DMS153 (cell line): Measurements from ENCODE around the gene MYBPH.

ENCODE experiments used
- DNase-seq: peaks from one replicate; lab custom pipeline; 2025; lab: John Stamatoyannopoulos, UW

MYBPH gene

DNA sequence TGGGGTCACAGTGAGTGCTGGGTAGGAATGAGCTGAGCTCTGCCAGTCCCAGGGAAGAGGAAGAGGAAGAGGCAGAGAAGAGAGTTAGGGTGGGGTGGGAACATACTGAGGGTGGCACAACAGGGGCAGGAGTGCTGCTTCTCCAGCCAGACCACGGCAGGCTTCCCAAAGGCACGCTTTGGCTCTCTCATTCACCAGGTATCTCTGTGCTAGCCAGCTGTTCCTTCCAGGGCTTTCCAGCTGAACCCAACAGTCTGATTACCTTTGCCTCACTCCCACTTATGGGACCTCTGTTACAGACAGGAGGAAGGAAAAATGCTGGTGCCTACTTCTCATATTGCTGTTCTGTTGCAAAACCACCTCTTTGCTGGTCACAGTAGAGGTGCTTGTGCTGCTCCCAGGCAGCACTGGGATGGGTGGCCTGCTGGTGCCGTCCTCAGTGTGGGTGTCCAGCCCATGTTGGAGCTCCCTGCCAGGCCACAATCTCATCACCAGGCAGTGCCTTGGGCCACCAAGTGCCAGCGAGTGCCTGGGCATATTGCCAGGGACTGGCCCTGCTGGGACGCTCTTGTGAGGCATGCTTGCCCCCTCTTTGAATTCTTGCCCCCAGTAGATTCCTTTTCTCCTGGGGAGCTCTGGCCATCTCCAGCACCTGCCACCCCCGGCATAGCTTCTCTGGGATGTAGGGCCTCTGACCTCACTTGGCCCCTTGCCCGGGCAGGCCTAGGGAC is 46.0 kb downstream of the MYBPH start:
- peak; percentile 25 for DNase-seq

DNA sequence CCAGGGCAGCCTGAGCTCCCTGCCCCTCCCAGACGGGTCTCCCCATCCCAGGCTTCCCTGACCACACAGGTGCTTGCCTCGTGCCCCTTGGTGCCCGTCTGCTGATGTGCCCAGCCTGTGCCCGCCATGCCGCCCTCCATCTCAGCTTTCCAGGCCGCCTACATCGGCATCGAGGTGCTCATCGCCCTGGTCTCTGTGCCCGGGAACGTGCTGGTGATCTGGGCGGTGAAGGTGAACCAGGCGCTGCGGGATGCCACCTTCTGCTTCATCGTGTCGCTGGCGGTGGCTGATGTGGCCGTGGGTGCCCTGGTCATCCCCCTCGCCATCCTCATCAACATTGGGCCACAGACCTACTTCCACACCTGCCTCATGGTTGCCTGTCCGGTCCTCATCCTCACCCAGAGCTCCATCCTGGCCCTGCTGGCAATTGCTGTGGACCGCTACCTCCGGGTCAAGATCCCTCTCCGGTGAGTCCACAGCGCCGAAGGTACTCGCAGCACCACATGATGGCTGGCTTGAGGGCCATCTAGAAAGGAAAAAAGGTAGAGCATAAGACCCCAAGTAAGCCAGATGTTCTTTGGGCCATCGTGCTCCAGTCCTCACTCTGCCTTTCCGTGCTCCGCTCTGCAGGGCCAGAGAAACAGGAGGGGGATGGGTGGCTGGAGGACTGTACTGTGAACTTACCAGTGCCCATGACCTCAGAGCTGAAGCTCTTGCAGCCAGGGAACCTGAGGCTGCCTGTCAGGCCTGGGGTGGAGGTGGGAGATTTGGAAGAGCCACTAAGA is 46.7 kb downstream of the MYBPH start:
- DNase-seq = no peak

DNA sequence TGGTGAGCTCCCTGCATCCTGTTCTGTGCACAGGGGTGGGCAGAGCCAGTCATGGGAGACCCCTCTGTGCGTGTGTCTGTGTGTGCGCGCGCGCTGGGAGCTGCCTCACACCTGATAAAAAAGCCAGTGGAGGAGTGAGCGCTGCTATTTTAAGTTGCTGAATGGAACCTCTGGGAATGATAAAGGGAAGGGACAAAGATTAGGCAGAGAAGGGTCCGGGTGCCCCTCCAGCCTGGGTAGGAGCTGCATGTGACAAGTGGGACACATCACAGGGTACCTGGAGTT is 47.3 kb downstream of the MYBPH start:
- DNase-seq = no peak

DNA sequence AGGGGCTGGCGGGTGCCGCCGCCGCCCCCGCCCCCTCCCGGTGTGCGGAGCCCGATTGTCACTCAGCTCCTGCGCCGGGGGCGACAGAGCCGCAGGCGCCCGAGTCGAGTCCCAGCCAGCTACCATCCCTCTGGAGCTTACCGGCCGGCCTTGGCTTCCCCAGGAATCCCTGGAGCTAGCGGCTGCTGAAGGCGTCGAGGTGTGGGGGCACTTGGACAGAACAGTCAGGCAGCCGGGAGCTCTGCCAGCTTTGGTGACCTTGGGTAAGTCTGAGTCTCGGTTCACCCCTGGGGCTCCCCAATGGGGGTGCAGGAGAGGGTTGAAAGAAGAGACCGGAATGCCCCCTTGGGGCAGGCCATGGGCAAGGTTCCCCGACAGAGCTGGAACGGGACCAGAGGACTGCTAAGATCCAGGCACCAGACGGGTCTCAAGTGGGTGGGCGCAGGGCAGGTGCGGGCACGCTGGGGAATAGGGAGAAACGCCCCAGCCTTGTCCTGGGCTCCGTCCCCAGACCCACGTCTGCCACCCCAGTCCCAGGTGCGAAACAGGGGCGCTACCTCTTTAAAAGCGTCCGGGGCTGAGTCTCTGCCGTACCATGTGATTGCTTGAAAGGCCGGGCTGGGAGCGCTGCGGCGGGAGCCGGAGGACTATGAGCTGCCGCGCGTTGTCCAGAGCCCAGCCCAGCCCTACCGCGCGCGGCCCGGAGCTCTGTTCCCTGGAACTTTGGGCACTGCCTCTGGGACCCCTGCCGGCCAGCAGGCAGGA is 47.8 kb downstream of the MYBPH start, which contains the start of gene ADORA1:
Gene ADORA1, plus strand, starts transcription at position 61 of the 765 bp plus-strand sequence. CDS start 1,116 bp downstream, outside the sequence.
- DNase-seq = peak; percentile 29

GRCh38 chr1:203126866-203127665 is 48.6 kb downstream of the MYBPH start:
- no peak for DNase-seq

GRCh38 chr1:203126151-203126865 is 49.3 kb downstream of the MYBPH start:
- no peak for DNase-seq

GRCh38 chr1:203124546-203125317 is 50.9 kb downstream of the MYBPH start:
- DNase-seq = no peak

DNA sequence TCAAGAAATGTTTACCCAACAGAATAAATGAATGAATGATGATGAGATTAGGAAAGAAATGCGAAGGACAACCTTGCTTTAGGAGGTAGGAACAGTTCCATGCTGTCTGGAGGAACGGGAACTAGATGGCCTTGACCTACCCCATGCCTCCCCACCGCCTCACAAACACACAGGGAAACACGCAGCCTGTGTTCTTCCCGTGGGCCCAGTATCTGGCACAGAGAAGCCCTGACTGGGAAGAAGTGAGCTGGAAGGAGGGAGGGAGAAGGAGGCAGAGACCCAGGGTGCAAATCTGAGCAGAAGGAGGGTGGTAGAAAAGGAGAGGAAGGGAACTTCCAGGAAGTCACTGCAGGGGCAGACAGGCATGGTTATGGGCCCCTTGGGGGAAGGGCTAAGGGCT is 51.6 kb downstream of the MYBPH start:
- DNase-seq = no peak

DNA sequence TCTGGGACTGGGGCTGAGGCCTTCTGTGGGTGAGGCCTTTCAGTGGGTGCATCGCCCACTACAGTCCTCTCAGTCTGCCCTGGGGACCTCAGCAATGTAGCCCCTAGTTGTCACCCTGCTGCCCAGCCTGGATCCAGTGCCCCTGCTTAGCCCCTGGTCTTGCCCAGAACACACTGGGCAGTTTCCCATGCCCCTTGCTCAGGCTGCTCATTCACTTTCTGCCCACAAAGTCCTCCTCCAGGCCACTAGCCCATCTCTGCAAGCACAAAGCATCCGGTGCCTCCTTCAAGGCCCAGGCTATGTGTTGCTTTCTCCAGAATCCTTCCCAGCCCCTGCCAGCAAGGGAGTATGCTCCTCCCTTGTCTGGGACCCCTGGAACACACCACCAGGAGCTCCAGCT is 53.5 kb downstream of the MYBPH start:
- no peak for DNase-seq

DNA sequence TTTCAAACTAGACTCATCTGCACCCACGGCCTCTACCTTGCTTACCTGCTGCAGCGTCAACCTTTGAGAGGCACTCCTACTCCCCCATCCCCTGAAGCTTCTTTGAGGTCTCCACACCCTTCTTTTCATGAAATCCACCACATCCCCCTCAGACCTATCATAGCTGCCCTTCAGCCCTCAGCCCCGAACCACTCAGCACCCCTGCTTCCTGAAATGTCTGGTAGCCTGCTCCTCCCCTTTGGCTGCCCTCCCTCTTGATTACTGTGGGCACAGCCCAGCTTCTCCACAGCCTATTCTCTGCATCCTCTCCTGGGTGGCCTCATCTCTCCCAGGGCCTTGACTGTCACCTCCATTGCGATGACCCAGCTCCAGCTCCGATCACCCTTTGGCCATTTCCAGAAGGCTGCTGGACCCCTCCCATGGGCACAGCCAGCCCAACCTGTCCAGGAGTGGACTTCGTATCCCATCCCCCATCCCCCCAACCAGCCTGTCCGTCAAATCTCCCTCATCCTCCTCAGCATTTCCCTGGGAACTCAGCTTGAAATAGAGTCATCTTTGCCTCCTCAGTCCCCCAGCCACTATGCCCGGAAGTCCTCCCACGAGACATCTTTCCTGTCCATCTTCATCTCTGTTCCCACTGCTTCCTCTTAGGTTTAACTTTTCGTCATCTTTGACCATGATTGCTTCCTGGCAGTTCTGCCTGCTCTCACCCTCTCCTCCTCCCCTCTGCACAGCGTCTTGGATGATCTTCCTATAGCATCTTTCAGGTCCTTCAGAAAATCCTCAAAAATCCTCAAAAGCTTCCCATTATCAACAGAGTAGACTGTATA is 54.2 kb downstream of the MYBPH start:
- no peak for DNase-seq

- no peak for DNase-seq
These were observed 55.1 kb downstream of the MYBPH start for GRCh38 chr1:203120325-203121153.
